Tibial nerve (tissue), 3 donors: ENCODE results near the gene PIGR.

ENCODE experiments used
- POLR2A ChIP-seq, 2 donors: fragments of 450-650 bp; IDR thresholded peaks; one replicate each; pipeline ENCODE4 v1.6.1; 2017; ENCODE audit warnings: antibody characterized with exemption in 2 of 2, mild to moderate bottlenecking in 2 of 2, moderate library complexity in 2 of 2
- TF ChIP-seq, protein P1 (sequence below), 5 experiments: fragments of 200-600 bp in 3 of 5; fragments of 450-650 bp in 2 of 5; sonication (generic) in 3 of 5; IDR thresholded peaks; one replicate each; pipeline ENCODE4 v1.5.1; 2016 to 2019; ENCODE audit warnings: antibody characterized with exemption in 5 of 5, mild to moderate bottlenecking in 3 of 5, moderate library complexity in 2 of 5

- TF ChIP-seq POLR2A (IDR thresholded peaks at IDR 0.05): no peak
- TF ChIP-seq, protein P1, sequence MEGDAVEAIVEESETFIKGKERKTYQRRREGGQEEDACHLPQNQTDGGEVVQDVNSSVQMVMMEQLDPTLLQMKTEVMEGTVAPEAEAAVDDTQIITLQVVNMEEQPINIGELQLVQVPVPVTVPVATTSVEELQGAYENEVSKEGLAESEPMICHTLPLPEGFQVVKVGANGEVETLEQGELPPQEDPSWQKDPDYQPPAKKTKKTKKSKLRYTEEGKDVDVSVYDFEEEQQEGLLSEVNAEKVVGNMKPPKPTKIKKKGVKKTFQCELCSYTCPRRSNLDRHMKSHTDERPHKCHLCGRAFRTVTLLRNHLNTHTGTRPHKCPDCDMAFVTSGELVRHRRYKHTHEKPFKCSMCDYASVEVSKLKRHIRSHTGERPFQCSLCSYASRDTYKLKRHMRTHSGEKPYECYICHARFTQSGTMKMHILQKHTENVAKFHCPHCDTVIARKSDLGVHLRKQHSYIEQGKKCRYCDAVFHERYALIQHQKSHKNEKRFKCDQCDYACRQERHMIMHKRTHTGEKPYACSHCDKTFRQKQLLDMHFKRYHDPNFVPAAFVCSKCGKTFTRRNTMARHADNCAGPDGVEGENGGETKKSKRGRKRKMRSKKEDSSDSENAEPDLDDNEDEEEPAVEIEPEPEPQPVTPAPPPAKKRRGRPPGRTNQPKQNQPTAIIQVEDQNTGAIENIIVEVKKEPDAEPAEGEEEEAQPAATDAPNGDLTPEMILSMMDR (IDR thresholded peaks at IDR 0.05): no peak
Observed at GRCh38 chr1:206930210-206930798, 16.0 kb downstream of the PIGR start.
